ENCODE measurements around the gene LPA.
"Not testable (repeated sequence)": the region's sequence is repeated elsewhere in the genome, so short reads cannot be mapped to it uniquely, and the experiment has no call there.

Gene LPA

GRCh38 chr6:160664198-160664597 is at the start of gene LPA:
TSS of gene LPA (minus strand) at chr6:160664275. CDS start at chr6:160664214, 61 bp downstream.
- DNase-seq = not testable (repeated sequence)

GRCh38 chr6:160708993-160709392 is 44.9 kb upstream of the LPA start:
- DNase-seq = not testable (repeated sequence)

- not testable (repeated sequence) for DNase-seq
Measured at GRCh38 chr6:160704688-160705087, 40.6 kb upstream of the LPA start.

GRCh38 chr6:160701918-160702680 is 38.0 kb upstream of the LPA start, which contains the start of gene PLG:
TSS of gene PLG (plus strand) at chr6:160702244. CDS start at chr6:160702305, 61 bp downstream.
- DNase-seq = not testable (repeated sequence)

- no peak for DNase-seq
Measured at GRCh38 chr6:160697826-160698225, 33.8 kb upstream of the LPA start.

GRCh38 chr6:160696884-160697283 is 32.8 kb upstream of the LPA start:
- DNase-seq = not testable (repeated sequence)

GRCh38 chr6:160695622-160696021 is 31.5 kb upstream of the LPA start:
- not testable (repeated sequence) for DNase-seq

- DNase-seq = not testable (repeated sequence)
Measured at GRCh38 chr6:160695025-160695424, 30.9 kb upstream of the LPA start.

- no peak for DNase-seq
Measured at GRCh38 chr6:160692369-160692959, 28.4 kb upstream of the LPA start.

GRCh38 chr6:160691617-160692016 is 27.5 kb upstream of the LPA start:
- DNase-seq = no peak

GRCh38 chr6:160690458-160690857 is 26.4 kb upstream of the LPA start:
- DNase-seq = no peak

- DNase-seq = no peak
Measured at GRCh38 chr6:160685762-160686450, 21.8 kb upstream of the LPA start.

- DNase-seq = not testable (repeated sequence)
Measured at GRCh38 chr6:160685101-160685761, 21.2 kb upstream of the LPA start.

- no peak for DNase-seq
Measured at GRCh38 chr6:160679402-160679769, 15.3 kb upstream of the LPA start.

GRCh38 chr6:160678744-160679401 is 14.8 kb upstream of the LPA start:
- DNase-seq = no peak

- no peak for DNase-seq
Measured at GRCh38 chr6:160678230-160678629, 14.2 kb upstream of the LPA start.

- not testable (repeated sequence) for DNase-seq
Measured at GRCh38 chr6:160676418-160676817, 12.3 kb upstream of the LPA start.

- no peak for DNase-seq
Measured at GRCh38 chr6:160668589-160668988, 4.5 kb upstream of the LPA start.

GRCh38 chr6:160667639-160668481 is 3.8 kb upstream of the LPA start:
- peak; percentile 0 to 28 for DNase-seq

- DNase-seq = no peak
Measured at GRCh38 chr6:160662842-160663241, 1.2 kb downstream of the LPA start.

- no peak for DNase-seq
Measured at GRCh38 chr6:160662429-160662828, 1.6 kb downstream of the LPA start.

GRCh38 chr6:160661216-160661615 is 2.9 kb downstream of the LPA start:
- no peak for DNase-seq

Measured in NCI-H2081 (cell line).